ENCODE measurements around the gene ZNF500. TPM values are rescaled to one million over a fixed set of nuclear protein-coding genes. Genes with fewer than 3 reads are reported as not detected.
A peak's percentile ranks its signal among the peaks of the same experiment; 100 is the strongest.

ZNF500 gene
- total RNA-seq, 8 experiments from 2014 or later, result 7.9 to 17.5 (median 9.0) TPM

DNA sequence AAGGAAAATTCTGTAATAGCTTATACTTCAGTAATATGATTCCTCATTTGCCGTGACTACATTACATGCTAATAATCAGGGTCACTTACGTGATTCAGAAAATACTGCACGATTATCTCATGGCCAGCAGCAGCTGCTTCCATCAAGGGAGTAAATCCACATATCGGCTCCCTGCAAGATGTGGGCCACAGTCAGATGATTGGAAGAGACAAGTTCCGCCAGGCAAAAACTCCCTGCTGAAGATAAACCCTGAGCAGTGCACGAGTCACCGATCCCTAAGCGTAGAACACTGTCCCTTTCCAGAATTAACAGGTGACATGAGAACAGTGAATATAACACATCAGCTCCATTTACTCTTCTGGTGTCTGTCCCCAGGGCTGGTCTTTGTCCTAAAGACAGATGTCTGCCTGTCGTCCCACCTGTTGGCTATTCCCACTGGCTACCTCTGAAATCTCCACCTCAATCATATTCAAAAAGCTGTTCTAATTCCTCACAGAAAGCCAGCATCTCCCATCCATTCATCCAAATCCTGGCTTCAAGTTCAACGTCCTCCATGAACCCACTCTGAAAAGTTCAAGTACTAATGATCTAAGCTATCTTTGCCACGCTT lies 42.2 kb downstream of the ZNF500 start:
- WGBS, 10 experiments, result 60 to 100% (median 84%) methylated on average over 1 to 9 of the region's 11 CpGs
- Histone ChIP-seq H3K4me3 (no peak overlapping the region), H3K4me1 (replicated peaks in 1 of 2) (no peaks in the 10 kb centered on the region), H3K27ac (no peak overlapping the region)
- no peak for ATAC-seq (replicated peaks in 6 of 8)
- in situ Hi-C loops (cut with MboI; ENCODE audit: low pct_unique_long_range_greater_than_20kb in 2 of 9, low sequenced_read_pairs in 9 of 9, unreplicated experiment in 9 of 9), result loop anchor here in 1 of 9 experiments (25.0 kb wide), 1 partner anchor 238 kb away; the partner anchor contains the start of gene SEC14L5

DNA sequence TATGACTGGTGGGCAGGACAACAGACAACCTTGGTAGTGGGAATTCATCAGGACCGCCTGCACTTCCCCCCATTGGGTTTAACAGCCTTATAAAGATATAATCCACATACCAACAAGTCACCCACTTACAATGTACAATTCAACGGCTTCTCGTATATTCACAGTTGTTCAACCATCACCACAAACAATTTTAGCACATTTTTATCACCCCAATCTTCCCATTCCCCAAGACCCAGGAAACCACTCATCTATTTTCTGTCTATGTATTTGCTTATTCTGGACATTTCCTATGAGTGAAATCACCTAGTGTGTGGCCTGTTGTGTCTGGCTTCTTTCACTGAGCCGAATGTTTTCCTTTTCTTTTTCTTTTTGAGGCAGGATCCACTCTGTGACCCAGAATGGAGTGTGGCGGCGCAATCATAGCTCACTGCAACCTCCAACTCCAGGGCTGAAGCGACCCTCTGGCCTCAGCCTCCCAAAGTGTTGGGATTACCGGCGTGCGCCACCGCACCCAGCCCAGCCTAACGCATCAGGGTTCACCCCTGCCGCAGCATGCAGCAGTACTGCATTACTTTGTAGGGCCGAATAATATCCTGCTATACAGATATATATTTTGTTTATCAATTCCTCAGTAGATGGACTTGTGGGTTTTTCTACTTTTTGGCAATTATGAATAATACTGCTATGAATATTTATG lies 43.7 kb downstream of the ZNF500 start:
- in situ Hi-C loops (cut with MboI; ENCODE audit: low pct_unique_long_range_greater_than_20kb in 2 of 9, low sequenced_read_pairs in 9 of 9, unreplicated experiment in 9 of 9), result loop anchor here in 1 of 9 experiments (25.0 kb wide), 1 partner anchor 239 kb away; the partner anchor contains the start of gene SEC14L5
- ATAC-seq (replicated peaks in 6 of 8), result no peak
- Histone ChIP-seq H3K27ac (no peak overlapping the region), H3K4me1 (replicated peaks in 1 of 2) (no peaks in the 10 kb centered on the region), H3K4me3 (no peak overlapping the region)
- 90 to 100% (median 98%) methylated on average over 1 to 14 of the region's 14 CpGs; no CpG with 5 or more reads in 1 of the 10 experiments for WGBS, 10 experiments

DNA sequence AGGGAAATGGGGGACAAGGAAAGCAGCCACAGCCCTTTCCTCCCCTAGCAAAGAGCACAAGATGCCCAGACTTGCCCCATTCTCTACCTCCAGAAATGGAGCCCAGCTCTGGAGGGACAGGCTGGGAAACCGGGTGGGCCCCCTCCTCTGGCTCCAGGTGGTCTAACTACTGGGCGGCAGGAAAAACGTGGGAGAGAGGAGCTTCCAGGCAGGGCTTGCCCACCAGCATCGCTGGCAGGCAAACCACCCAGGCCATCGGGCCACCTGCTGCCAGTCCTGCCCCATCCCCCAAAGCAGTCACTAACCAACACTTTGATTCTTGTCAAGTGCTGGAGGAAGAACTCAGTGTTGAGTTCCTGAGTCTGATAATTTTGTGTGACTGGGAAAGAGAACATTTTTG lies 48.5 kb downstream of the ZNF500 start:
- 18 to 82% (median 61%) methylated on average over 1 to 5 of the region's 5 CpGs; no CpG with 5 or more reads in 2 of the 10 experiments for WGBS, 10 experiments
- Histone ChIP-seq H3K27ac (no peak overlapping the region), H3K4me3 (no peak overlapping the region), H3K4me1 (replicated peaks in 1 of 2) (peaks cover 0 to 9% of the 10 kb centered on the region in 2 donors)
- in situ Hi-C loops (cut with MboI; ENCODE audit: low pct_unique_long_range_greater_than_20kb in 2 of 9, low sequenced_read_pairs in 9 of 9, unreplicated experiment in 9 of 9), result loop anchor here in 1 of 9 experiments (25.0 kb wide), 1 partner anchor 244 kb away; the partner anchor contains the start of gene SEC14L5
- ATAC-seq (replicated peaks in 6 of 8), result no peak

DNA sequence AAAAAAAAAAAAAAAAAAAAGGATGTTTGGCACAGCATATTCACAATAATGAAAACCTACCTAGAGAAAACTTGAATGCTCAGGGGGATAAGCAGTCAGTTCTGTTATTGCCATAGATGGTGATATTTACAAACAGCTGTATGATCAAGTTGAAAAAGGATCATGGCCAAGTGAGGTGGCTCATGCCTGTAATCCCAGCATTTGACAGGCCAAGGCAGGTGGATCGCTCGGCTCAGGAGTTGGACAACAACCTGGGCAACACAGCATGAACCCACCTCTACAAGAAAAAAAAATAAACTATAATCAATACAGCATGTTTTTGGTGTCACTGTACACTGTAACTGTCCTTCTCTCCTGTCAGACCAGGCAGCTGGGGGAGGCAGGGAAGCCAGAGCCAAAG lies 52.0 kb downstream of the ZNF500 start:
- in situ Hi-C loops (cut with MboI; ENCODE audit: low pct_unique_long_range_greater_than_20kb in 2 of 9, low sequenced_read_pairs in 9 of 9, unreplicated experiment in 9 of 9), result loop anchor here in 1 of 9 experiments (25.0 kb wide), 1 partner anchor 247 kb away; the partner anchor contains the start of gene SEC14L5
- Histone ChIP-seq H3K27ac (no peak overlapping the region), H3K4me1 (replicated peaks in 1 of 2) (peaks cover 0 to 9% of the 10 kb centered on the region in 2 donors), H3K4me3 (no peak overlapping the region)
- WGBS, 10 experiments, result 86 to 100% (median 100%) methylated on average over 2 of the region's 2 CpGs; no CpG with 5 or more reads in 3 of the 10 experiments
- ATAC-seq (replicated peaks in 6 of 8), result no peak

DNA sequence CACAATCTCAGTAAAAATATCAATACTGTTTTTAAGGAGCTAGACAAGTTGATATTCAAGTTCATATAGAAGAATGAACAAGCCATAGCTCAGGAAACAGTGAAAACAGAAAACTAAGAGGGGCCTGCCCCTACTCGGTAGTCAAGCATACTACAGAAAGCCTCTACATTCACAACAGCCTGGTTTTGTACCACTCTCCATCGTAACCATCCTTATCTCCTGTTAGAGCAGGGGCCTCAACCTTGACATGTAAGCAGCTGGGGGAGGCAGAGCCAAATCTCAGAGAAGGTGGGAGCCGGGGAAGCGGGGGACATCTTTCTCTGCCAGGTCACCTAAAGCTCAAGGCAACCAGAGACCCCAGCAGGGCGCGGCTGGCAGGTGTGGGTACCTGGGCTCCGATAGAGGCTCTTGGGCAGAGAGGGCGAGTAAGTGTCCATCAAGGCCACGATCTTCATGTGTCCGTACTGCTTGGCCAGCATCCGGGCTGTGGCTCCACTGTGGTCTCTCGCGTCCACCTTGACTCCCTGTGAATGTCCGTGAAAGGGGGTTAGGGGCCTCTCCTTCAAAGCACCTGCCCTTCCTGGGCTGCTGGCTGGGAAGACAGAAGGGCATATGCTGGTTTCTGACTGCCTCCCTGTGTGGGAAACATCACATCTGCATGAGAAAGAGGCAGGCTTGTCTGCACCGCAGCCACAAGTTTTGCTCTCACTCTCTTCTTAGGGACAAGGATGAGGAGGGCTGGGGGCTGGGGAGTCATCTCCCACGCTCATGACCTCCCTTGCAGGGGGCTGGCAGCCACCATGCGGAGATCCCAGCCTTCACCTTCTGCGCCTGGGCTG lies 53.1 kb downstream of the ZNF500 start:
- Histone ChIP-seq H3K27ac (peak overlapping the region in 1 of 2 donors; percentile 66), H3K4me1 (replicated peaks in 1 of 2) (peaks cover 0 to 9% of the 10 kb centered on the region in 2 donors), H3K4me3 (no peak overlapping the region)
- peak in 3 of 8 experiments; percentile 12 to 67 (median 59) for ATAC-seq (replicated peaks in 6 of 8)
- WGBS, 10 experiments, result 21 to 96% (median 65%) methylated on average over 1 to 7 of the region's 18 CpGs; no CpG with 5 or more reads in 2 of the 10 experiments
- in situ Hi-C loops (cut with MboI; ENCODE audit: low pct_unique_long_range_greater_than_20kb in 2 of 9, low sequenced_read_pairs in 9 of 9, unreplicated experiment in 9 of 9), result loop anchor here in 1 of 9 experiments (25.0 kb wide), 1 partner anchor 248 kb away; the partner anchor contains the start of gene SEC14L5

DNA sequence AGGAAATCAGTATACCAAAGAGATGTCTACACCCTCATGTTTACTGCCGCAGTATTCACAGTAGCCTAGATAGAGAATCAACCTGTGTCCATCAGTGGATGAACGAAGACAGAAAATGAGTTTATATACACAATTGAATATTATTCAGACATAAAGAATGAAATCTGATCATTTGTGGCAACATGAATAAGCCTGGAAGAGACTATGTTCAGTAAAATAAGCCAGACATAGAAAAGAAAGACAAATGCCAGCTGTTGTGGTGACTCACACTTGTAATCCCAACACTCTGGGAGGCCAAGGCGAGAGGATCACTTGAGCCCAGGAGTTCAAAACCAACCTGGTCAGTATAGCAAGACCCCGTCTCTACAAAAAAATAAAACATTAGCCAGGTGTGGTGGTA lies 57.5 kb downstream of the ZNF500 start:
- no peak for ATAC-seq (replicated peaks in 6 of 8)
- 80 to 100% (median 97%) methylated on average over 1 to 4 of the region's 4 CpGs; no CpG with 5 or more reads in 1 of the 10 experiments for WGBS, 10 experiments
- in situ Hi-C loops (cut with MboI; ENCODE audit: low pct_unique_long_range_greater_than_20kb in 2 of 9, low sequenced_read_pairs in 9 of 9, unreplicated experiment in 9 of 9), result loop anchor here in 1 of 9 experiments (25.0 kb wide), 1 partner anchor 253 kb away; the partner anchor contains the start of gene SEC14L5
- H3K27ac ChIP-seq, result no peak overlapping the region
- peaks cover 6 to 16% of the 10 kb centered on the region in 2 donors for H3K4me1 ChIP-seq (replicated peaks in 1 of 2)
- H3K4me3 ChIP-seq, result no peak overlapping the region

DNA sequence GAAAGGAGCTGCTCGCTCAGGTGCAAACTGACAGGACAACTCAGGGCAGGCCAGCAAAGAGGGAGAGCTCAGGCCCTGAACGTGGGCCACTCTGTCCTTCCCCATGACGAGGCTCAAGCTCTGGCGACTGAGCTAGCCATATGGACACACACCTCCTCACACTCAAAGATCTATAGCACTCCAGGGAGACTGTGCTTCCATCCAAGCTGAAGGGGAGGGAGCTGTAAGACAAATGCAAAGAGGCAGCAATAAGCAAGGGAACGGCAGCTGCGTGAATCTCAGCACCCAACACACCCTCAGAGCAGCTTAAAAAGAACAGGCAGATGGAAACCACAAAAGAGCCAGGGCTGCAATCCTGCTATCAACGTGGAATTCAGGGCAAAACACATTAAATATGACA lies 60.1 kb downstream of the ZNF500 start:
- in situ Hi-C loops (cut with MboI; ENCODE audit: low pct_unique_long_range_greater_than_20kb in 2 of 9, low sequenced_read_pairs in 9 of 9, unreplicated experiment in 9 of 9), result loop anchor here in 1 of 9 experiments (25.0 kb wide), 1 partner anchor 255 kb away; the partner anchor contains the start of gene SEC14L5
- peak in 5 of 8 experiments; percentile 27 to 95 (median 86) for ATAC-seq (replicated peaks in 6 of 8)
- Histone ChIP-seq H3K27ac (peak overlapping the region; percentile 25 to 50), H3K4me3 (no peak overlapping the region), H3K4me1 (replicated peaks in 1 of 2) (peaks cover 6 to 8% of the 10 kb centered on the region in 2 donors)
- 20 to 100% (median 67%) methylated on average over 1 to 5 of the region's 7 CpGs; no CpG with 5 or more reads in 1 of the 10 experiments for WGBS, 10 experiments

DNA sequence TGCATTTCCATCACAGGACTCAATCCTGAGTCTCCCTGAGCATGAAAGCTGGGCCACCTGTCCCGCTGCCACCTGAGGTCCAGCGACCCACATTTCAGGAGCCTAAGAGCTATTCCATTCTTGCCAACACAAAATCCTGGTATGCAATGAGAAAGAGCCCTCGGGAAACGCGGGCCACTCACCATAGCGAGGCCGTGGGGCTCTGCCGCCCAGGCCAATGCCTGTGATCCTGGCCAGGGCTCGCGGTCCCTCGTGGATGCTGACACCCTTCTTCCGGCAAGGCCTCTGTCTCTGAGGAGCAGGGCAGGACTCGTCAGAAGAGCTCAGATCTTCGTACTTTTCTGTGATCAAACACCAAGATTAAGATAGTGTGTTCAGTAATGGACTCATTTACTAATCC lies 62.0 kb downstream of the ZNF500 start:
- 90 to 100% (median 96%) methylated on average over 2 to 14 of the region's 14 CpGs; no CpG with 5 or more reads in 4 of the 10 experiments for WGBS, 10 experiments
- ATAC-seq (replicated peaks in 6 of 8), result no peak
- in situ Hi-C loops (cut with MboI; ENCODE audit: low pct_unique_long_range_greater_than_20kb in 2 of 9, low sequenced_read_pairs in 9 of 9, unreplicated experiment in 9 of 9), result loop anchor here in 1 of 9 experiments (25.0 kb wide), 1 partner anchor 257 kb away; the partner anchor contains the start of gene SEC14L5
- Histone ChIP-seq H3K4me1 (replicated peaks in 1 of 2) (peaks cover 6 to 8% of the 10 kb centered on the region in 2 donors), H3K4me3 (no peak overlapping the region), H3K27ac (no peak overlapping the region)

DNA sequence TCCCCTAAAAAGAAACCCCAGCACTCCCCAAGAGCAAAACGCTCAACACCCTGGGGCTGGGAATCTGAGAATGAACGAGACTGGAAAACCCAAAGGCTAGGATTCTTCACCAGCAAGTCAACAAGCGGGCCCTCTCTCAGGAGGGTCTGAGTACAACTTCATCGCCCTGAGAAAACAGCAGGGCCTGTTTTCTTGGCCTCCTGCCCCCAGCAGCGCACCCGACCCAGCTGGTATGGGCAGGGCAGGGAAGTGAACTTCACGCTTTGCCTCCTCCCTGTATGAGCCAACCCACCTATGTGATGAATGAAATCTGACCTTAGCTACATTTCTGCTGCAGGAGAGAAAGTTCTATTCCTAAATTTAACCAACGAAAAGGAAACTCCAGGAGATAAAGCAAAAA lies 62.5 kb downstream of the ZNF500 start:
- in situ Hi-C loops (cut with MboI; ENCODE audit: low pct_unique_long_range_greater_than_20kb in 2 of 9, low sequenced_read_pairs in 9 of 9, unreplicated experiment in 9 of 9), result loop anchor here in 1 of 9 experiments (25.0 kb wide), 1 partner anchor 258 kb away; the partner anchor contains the start of gene SEC14L5
- H3K27ac ChIP-seq, result no peak overlapping the region
- no peak overlapping the region for H3K4me3 ChIP-seq
- 60 to 95% (median 87%) methylated on average over 1 to 8 of the region's 8 CpGs; no CpG with 5 or more reads in 4 of the 10 experiments for WGBS, 10 experiments
- peaks cover 6 to 8% of the 10 kb centered on the region in 2 donors for H3K4me1 ChIP-seq (replicated peaks in 1 of 2)
- no peak for ATAC-seq (replicated peaks in 6 of 8)

DNA sequence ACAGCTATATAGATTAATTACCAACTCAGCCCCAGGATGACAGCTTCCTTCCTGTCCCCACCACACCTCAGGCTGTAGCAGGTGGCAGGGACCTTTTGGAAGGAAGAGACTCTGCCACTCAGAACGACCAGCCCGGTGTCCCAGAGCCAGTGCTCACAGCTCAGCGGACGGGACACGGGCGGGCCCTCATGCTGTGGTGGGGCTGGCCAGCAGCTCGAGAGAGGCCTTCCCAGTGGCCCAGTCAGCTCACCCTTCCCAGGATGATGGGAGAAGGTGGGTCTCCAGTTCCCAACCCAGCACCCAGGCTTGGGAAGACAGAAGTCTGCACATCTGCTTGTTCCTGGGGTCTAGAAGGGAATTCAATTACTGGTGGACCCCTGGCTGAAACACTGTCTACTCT lies 63.1 kb downstream of the ZNF500 start:
- WGBS, 10 experiments, result 80 to 100% (median 91%) methylated on average over 1 to 3 of the region's 7 CpGs; no CpG with 5 or more reads in 6 of the 10 experiments
- no peak for ATAC-seq (replicated peaks in 6 of 8)
- H3K27ac ChIP-seq, result no peak overlapping the region
- in situ Hi-C loops (cut with MboI; ENCODE audit: low pct_unique_long_range_greater_than_20kb in 2 of 9, low sequenced_read_pairs in 9 of 9, unreplicated experiment in 9 of 9), result loop anchor here in 1 of 9 experiments (25.0 kb wide), 1 partner anchor 258 kb away; the partner anchor contains the start of gene SEC14L5
- no peak overlapping the region for H3K4me3 ChIP-seq
- H3K4me1 ChIP-seq (replicated peaks in 1 of 2), result peaks cover 6 to 8% of the 10 kb centered on the region in 2 donors

DNA sequence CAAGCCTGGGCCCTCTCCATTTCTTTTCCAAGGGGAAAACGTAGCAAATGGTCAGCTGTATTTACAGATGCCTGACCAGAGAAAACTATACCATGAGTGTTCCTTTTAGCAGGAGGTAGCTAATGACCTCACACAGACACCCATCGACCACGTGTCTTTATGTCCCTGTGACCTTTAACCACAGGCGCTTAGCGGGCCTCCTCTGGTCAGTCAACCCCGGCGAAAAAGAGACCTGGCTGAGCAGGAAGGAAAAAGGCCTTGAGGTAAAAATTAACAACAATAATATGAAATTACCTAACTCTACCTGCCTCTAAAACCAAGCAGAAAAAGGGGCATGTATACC lies 64.5 kb downstream of the ZNF500 start:
- ATAC-seq (replicated peaks in 6 of 8), result no peak
- in situ Hi-C loops (cut with MboI; ENCODE audit: low pct_unique_long_range_greater_than_20kb in 2 of 9, low sequenced_read_pairs in 9 of 9, unreplicated experiment in 9 of 9), result loop anchor here in 1 of 9 experiments (25.0 kb wide), 1 partner anchor 260 kb away; the partner anchor contains the start of gene SEC14L5
- 45 to 100% (median 76%) methylated on average over 1 to 7 of the region's 7 CpGs; no CpG with 5 or more reads in 2 of the 10 experiments for WGBS, 10 experiments
- Histone ChIP-seq H3K27ac (no peak overlapping the region), H3K4me3 (no peak overlapping the region), H3K4me1 (replicated peaks in 1 of 2) (peaks cover 6 to 8% of the 10 kb centered on the region in 2 donors)

Measured in motor neuron (in vitro differentiated cells).